ENCODE results near the gene TRAPPC5. TPM values are rescaled to one million over a fixed set of nuclear protein-coding genes. Genes with fewer than 3 reads are reported as not detected.

The TRAPPC5 gene
- total RNA-seq, 2 experiments from 2014 or later: 91.5 to 150 TPM

GRCh38 chr19:7637374-7638256, 43.0 kb upstream of the TRAPPC5 start:
- no TSS peak for BruUV-seq (replicated peaks)
- Histone ChIP-seq H3K4me3 (ENCODE audit: low read depth, low read length, poor library complexity, severe bottlenecking) (peak overlapping the region; percentile 98), H3K36me3 (ENCODE audit: insufficient read depth, low read length) (0 out of 2 replicates have a peak, but pooled peaks cover under 1% of the 10 kb centered on the region), H3K79me2 (ENCODE audit: insufficient read depth, low read depth, low read length) (no peaks in the 10 kb centered on the region; the same call in 1 of the 2 replicates), H3K9me2 (ENCODE audit: insufficient read depth, low read length) (no peaks in the 10 kb centered on the region), H2AFZ (ENCODE audit: low read length) (peak overlapping the region; percentile 45; the same call in 1 of the 2 replicates), H3K4me2 (ENCODE audit: low read length) (peak overlapping the region; percentile 91), H4K20me1 (ENCODE audit: insufficient read depth, low read length) (no peaks in the 10 kb centered on the region), H3K27ac (ENCODE audit: low read depth, low read length, poor library complexity, severe bottlenecking) (no peak overlapping the region), H3K9me3 (ENCODE audit: low read length) (no peaks in the 10 kb centered on the region), H3K4me1 (ENCODE audit: insufficient read depth, low read length, poor library complexity, severe bottlenecking) (peaks cover 15% of the 10 kb centered on the region)
- ChIA-PET CTCF (ENCODE audit: unreplicated experiment) (no interaction called here), POLR2A (interaction anchor here (0.6 to 1.2 kb wide), 4 partner anchors 8 to 169 kb away, joined by 3 to 6 read pairs (median 4); partner anchors contain the start of genes PET100 and XAB2)
- TF ChIP-seq, protein P1, sequence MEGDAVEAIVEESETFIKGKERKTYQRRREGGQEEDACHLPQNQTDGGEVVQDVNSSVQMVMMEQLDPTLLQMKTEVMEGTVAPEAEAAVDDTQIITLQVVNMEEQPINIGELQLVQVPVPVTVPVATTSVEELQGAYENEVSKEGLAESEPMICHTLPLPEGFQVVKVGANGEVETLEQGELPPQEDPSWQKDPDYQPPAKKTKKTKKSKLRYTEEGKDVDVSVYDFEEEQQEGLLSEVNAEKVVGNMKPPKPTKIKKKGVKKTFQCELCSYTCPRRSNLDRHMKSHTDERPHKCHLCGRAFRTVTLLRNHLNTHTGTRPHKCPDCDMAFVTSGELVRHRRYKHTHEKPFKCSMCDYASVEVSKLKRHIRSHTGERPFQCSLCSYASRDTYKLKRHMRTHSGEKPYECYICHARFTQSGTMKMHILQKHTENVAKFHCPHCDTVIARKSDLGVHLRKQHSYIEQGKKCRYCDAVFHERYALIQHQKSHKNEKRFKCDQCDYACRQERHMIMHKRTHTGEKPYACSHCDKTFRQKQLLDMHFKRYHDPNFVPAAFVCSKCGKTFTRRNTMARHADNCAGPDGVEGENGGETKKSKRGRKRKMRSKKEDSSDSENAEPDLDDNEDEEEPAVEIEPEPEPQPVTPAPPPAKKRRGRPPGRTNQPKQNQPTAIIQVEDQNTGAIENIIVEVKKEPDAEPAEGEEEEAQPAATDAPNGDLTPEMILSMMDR (conservative IDR thresholded peaks at IDR 0.05; ENCODE audit: low read length): no peak
- no peak for TF ChIP-seq EZH2phosphoT487 (IDR thresholded peaks at IDR 0.05; ENCODE audit: borderline replicate concordance, low read depth, low read length)
- intact Hi-C loops (cut with micrococcal nuclease; ENCODE audit: unreplicated experiment): no loop called here
- DNase-seq (ENCODE audit: low spot score): peak; percentile 29

- no peaks in the 10 kb centered on the region for H3K9me3 ChIP-seq (ENCODE audit: low read length)
- H3K4me2 ChIP-seq (ENCODE audit: low read length): no peak overlapping the region
- H3K36me3 ChIP-seq (ENCODE audit: insufficient read depth, low read length): no peaks in the 10 kb centered on the region
- CTCF ChIA-PET (ENCODE audit: unreplicated experiment): no interaction called here
- no peak for DNase-seq (ENCODE audit: low spot score)
- BruUV-seq (replicated peaks): no TSS peak
- POLR2A ChIA-PET: interaction anchor here (1.1 kb wide), 1 partner anchor 9 kb away, joined by 6 read pairs; the partner anchor contains the start of genes PET100 and XAB2
- no peaks in the 10 kb centered on the region for H4K20me1 ChIP-seq (ENCODE audit: insufficient read depth, low read length)
- no peaks in the 10 kb centered on the region for H3K9me2 ChIP-seq (ENCODE audit: insufficient read depth, low read length)
- TF ChIP-seq, protein P1 (conservative IDR thresholded peaks at IDR 0.05; ENCODE audit: low read length): no peak
- no peak for TF ChIP-seq EZH2phosphoT487 (IDR thresholded peaks at IDR 0.05; ENCODE audit: borderline replicate concordance, low read depth, low read length)
- H3K79me2 ChIP-seq (ENCODE audit: insufficient read depth, low read depth, low read length): no peaks in the 10 kb centered on the region; the same call in 1 of the 2 replicates
- intact Hi-C loops (cut with micrococcal nuclease; ENCODE audit: unreplicated experiment): no loop called here
- peaks cover 15% of the 10 kb centered on the region for H3K4me1 ChIP-seq (ENCODE audit: insufficient read depth, low read length, poor library complexity, severe bottlenecking)
- H3K4me3 ChIP-seq (ENCODE audit: low read depth, low read length, poor library complexity, severe bottlenecking): no peak overlapping the region
- H3K27ac ChIP-seq (ENCODE audit: low read depth, low read length, poor library complexity, severe bottlenecking): no peak overlapping the region
- no peak overlapping the region for H2AFZ ChIP-seq (ENCODE audit: low read length)
Measured at GRCh38 chr19:7638802-7639465, 41.7 kb upstream of the TRAPPC5 start.
